Uterus (tissue), 2 donors: Measurements from ENCODE around the gene TASP1.

Source experiments
- CTCF ChIP-seq, 4 experiments: fragments of 200-600 bp in 2 of 4; fragments of 450-650 bp in 2 of 4; sonication (generic) in 2 of 4; IDR thresholded peaks; one replicate each; pipeline ENCODE4 v1.5.1; 2016 to 2019; ENCODE audit warnings: antibody characterized with exemption in 4 of 4, mild to moderate bottlenecking in 2 of 4, moderate library complexity in 1 of 4
- POLR2A ChIP-seq, 2 donors: fragments of 450-650 bp; IDR thresholded peaks; one replicate each; pipeline ENCODE4 v1.6.1; 2016; ENCODE audit warnings: antibody characterized with exemption in 2 of 2, mild to moderate bottlenecking in 1 of 2, moderate library complexity in 1 of 2

- no peak for TF ChIP-seq CTCF (IDR thresholded peaks at IDR 0.05)
- TF ChIP-seq POLR2A (IDR thresholded peaks at IDR 0.05) = no peak
Measured at GRCh38 chr20:13355941-13356486, 282.7 kb downstream of the TASP1 start.
